ENCODE measurements around the gene PSG6.
"Not testable (repeated sequence)": the region's sequence is repeated elsewhere in the genome, so short reads cannot be mapped to it uniquely, and the experiment has no call there.

DNA sequence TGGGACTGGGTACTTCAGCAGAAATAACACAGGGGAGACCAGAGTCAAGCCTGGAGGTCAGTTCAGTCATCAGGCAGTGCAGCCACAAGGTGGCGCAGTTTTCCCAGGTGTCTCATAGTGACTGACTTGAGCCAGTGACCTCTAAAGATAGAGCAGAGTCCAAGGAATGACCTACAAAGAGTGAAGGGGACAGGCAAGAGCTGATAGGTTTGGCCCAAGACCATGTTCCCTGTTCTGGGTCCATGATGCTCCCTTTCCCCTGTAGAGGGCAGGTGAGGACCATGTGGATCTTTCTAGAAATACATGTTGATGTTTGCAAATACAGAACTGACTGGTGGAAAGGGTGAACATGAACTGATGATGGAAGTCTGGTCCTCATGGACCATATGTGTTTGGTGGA, 12.5 kb upstream of the PSG6 start:
- TF ChIP-seq, protein P1, sequence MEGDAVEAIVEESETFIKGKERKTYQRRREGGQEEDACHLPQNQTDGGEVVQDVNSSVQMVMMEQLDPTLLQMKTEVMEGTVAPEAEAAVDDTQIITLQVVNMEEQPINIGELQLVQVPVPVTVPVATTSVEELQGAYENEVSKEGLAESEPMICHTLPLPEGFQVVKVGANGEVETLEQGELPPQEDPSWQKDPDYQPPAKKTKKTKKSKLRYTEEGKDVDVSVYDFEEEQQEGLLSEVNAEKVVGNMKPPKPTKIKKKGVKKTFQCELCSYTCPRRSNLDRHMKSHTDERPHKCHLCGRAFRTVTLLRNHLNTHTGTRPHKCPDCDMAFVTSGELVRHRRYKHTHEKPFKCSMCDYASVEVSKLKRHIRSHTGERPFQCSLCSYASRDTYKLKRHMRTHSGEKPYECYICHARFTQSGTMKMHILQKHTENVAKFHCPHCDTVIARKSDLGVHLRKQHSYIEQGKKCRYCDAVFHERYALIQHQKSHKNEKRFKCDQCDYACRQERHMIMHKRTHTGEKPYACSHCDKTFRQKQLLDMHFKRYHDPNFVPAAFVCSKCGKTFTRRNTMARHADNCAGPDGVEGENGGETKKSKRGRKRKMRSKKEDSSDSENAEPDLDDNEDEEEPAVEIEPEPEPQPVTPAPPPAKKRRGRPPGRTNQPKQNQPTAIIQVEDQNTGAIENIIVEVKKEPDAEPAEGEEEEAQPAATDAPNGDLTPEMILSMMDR (IDR thresholded peaks at IDR 0.05; ENCODE audit: insufficient read depth, low read length, poor library complexity, severe bottlenecking): not testable (repeated sequence)
- TF ChIP-seq EZH2phosphoT487 (conservative IDR thresholded peaks at IDR 0.05; ENCODE audit: low read length): not testable (repeated sequence)

All from SU-DHL-6 (cell line).